RPMI8226 (cell line): ENCODE measurements around the gene SLC5A6.

Experiments used
- DNase-seq: peaks from one replicate; pipeline ENCODE4 v3.0.0-alpha.2; 2015

Gene SLC5A6

DNA sequence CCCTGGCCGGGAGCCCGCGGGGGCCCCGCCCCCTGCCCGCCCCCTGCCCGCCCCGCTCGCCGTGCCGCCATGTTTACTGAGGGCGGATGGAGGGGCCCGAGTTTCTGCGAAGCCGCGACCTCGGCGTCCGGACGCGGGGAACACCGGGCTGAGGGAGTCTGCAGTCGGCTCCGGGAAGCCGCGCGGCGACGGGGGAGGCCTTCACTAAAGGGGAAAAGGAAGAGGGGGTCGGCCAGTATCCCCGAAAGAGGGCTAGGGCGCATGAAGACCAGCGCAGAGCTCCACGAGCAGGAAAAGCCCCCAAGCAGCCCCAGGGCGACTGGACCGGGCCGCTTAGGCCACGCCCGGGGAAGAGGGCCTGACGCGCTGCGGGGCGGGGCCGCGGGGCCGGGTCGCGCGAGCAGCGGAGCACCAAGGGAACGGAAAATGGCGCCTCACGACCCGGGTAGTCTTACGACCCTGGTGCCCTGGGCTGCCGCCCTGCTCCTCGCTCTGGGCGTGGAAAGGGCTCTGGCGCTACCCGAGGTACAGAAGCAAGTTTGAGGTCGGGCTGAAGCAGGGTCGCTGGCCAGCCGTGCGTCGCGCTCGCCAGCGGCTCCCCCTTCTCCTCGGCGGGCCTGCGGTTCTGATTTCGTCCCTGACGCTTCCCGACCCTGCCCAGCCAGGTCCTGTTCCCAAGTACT lies at the start of gene SLC5A6, which contains the start of gene ATRAID:
Gene SLC5A6 (minus strand): TSS at position 326 of the 683 bp plus-strand sequence. CDS start 4,618 bp downstream, outside the sequence.
Gene ATRAID (plus strand): TSS at position 99 of the 683 bp plus-strand sequence. CDS start 328 bp downstream, at position 427.
- peak; percentile 93 for DNase-seq

DNA sequence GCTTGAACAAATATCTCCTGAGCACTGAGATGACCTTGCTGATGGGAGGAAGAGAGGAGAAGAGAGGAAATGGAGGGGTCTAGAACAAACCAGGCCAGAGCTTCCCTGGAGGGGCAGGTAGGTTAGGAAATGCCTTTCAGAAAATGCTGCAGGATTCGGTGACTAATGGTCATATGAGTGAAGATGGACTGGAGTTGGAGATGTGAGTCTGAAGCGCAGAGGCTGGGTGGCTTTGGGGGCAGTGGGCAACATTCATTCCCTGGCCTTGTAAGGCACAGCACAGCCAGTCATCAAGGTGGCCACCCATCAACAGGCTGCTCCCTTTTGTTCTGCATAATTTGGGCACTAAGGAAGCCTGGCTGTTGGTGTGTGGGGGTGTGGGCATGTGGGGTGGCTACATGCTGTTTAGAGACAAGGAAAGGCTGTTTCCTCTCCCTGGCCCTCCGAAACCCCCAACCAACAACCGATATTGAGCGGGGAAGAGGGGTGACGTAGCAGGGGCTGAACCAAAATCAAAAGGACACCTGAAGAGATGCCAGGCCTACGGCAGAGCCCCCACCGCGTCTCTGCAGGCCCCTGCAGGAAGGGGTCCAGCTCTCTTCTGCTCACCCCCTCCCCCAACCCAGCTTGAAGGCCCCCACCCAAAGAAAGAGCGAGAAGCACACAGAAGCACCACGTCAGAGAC lies 49.3 kb upstream of the SLC5A6 start:
- DNase-seq, result no peak

DNA sequence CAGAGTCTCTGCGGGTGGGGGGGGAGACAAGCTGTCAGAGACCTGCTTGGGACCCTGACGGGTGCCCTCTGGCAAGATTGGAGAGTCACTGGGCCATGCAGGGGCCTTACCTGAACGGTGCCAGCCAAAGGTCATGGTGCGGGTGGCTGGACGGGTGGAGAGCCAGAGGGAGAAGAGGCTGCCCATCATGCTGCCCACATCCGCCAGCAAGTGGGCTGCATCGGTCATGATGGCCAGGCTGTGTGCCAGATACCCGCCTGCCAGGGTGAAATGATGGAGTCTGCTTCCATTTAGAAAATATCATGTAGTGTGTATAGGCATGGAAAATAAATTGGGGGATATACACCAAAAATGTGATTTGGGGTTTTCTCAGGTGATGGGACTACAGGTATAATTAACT lies 46.0 kb upstream of the SLC5A6 start:
- DNase-seq, result no peak

DNA sequence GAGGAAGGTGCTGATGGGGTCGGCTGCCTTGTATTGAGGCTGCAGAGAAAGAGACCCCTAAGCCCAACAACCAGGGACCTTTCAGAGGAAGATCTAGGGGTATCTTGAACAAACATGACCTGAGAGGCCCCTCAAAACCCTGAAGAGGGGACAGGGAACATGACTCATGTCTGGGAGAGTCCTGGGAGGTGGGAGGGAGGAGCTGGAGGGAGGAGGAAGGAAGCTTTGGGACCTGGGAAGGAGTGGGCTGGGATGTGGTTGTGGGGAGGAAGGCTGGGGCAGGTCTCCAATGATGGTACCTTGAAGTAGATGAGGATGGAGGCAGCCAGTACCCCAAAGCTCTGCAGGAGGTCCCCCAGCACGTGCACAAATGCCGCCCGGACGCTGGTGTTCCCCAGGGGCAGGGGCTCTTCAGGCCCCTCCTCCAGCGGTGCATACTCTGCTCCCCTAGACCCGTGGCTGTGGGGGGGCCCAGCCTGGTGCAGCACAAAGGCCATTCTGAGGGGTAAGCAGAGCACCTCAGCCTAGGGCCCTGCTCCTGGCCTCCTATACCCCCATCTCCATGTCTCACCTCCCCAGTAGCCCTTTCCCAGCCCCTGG lies 44.9 kb upstream of the SLC5A6 start:
- no peak for DNase-seq

DNA sequence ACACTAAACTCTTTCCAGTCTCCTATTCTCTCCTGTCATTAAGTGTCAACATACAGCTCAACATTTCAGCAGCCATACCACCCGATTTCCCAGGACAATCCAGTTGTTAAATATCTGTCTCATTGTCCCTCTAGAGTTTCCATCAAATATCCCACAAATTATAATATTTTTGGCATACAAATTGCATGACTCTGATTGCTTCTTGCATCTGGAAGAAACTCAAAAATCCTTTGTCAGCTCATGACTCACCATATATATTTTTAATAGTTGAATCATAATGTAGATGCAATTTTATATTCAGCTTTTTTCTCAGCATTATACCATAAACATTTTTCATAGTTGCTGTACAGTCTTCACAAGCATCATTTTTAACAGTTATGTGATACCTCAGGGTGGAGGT lies 43.6 kb upstream of the SLC5A6 start:
- DNase-seq, result no peak

DNA sequence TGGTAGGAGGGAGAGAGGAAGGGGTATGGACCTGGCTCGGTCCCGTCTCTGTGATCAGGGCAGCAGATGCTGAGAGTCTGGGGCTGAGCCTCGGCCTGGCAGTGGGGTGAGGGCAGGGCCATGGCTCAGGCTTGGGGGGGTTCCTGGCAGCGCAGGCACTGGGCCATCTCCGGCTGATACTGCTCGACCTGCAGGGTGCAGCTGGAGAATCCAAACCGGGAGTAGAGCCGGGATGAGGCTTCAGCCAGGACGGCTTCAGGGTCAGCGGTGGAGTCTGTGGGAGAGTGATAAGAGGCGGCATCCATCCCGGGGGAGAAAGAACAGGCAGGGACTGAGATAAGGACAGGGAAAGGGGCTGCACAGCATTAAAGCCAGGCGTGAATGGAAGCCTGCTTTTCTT lies 43.1 kb upstream of the SLC5A6 start:
- no peak for DNase-seq

DNA sequence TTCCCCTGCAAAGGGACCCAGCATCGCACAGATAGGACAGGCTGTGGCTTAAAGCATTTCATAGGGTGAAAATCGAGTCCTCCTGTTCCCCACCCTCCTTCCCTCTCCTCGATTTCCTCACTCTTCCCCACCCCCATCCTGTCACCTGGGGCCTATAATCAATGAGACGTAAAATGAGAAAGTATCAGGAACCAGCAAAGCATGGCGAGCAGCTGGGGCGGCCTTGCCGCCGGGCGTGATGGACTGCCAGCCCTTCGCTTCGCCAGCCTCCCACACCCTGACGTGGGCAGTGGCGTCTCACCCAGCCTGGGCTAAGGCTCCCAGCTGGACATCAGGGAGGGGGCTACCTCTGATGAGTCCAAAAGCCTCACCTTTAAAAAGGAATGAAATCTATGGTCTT lies 39.7 kb upstream of the SLC5A6 start:
- DNase-seq, result no peak

DNA sequence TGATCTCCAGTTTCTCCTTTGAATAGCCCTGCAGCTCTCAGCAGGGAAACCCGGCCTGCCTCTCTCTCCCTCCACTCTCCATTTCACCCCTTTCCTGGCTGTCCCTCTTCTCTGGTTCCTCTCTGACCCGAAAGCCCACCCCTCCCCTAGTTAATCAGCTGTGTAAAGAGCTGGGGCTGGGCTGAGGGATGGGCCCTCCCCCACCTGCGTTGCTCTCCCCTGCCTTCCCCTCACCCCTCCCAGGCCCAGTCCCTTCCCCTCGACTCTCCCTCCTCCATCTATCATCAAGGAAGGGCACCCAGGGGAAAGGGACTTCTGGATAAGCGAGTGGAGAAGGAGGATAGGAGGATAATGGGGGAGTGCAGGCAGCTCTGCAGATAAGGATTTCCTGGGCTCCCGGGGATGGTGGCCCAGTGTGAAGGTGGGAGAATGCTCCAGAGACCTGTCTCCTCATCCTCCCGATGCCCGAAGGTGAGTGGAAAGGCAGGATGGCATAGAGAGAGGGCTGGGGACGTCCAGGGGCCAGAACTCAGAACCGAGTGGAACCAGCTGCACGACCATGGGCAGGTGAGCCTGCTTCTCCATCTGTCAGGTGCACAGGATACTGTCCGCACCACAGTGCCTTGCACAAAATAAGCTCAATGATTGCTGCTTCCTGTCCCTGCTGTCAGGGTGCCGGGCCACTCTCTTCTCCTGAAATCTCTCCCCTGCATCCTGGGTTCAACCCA lies 38.7 kb upstream of the SLC5A6 start:
- no peak for DNase-seq

DNA sequence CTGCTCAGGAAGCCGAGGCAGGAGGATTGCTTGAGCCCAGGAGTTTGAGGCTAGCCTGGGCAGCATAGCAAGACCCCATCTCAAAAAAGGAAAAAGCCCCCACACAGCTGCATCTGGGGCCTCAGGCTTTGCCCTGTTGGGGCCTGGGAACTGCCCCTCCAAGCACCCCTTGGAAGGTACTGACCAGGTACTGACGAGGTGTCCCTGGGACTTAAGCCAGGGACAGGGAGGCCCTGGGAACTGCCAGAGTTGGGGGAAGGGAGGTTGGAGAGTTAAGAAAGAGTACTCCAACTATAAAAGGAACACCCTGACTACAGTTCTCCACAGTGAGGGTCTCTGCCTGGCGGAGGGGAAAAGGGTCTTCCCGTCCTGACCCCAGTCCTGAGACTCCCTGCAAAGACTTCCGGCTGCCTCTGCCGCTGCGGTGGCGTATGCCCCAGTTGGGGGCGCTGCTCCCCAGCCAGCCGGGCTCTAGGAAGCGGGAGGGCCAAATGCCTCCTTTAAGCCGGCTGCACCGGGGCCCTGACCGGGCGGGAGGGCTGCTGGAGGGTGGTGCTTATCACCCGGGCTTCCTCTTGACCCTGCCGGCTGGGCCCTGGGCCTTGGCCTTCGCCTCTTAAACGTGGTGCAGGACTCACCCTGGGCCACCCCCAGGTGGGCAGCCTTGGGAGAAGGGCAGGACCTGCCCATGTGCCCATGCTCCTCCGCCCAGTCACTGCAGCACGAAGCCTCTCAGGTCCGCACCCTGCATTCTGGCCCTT lies 38.0 kb upstream of the SLC5A6 start:
- DNase-seq, result peak; percentile 67

DNA sequence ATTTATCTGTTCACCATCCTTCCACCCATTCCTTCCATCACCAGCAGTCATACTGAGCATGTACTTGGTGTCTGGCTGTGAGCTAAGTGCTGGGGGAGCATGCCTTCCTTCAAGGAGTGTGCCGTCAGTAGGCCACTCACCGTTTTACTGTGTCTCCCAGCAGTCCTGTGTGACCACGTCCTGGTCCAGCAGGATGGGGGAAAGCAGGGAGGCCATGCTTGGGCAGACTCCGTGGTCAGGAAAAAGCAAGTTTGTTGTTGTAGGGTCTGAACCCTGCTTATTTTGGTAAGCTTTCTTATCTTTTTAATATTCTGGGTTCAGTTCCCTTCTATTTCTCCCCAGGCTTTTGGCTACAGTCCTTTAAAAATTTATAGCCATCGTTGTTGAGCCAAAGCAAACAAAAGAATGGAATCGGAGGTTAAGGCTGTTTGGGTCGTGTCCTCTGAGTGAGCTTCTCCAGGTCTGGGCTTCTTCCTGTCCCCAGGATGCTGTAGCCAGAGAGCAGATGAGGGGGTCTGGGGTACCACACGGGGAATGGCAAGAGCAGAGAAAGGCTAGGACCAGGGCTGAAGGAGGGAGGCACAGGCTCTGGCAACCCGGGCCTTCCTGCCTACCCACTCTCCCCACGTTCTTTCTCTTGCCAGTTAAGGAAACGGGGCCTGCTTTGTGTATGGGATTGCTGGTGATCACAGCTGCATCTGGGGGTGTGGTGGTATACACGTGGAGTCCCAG lies 37.3 kb upstream of the SLC5A6 start:
- DNase-seq, result no peak

DNA sequence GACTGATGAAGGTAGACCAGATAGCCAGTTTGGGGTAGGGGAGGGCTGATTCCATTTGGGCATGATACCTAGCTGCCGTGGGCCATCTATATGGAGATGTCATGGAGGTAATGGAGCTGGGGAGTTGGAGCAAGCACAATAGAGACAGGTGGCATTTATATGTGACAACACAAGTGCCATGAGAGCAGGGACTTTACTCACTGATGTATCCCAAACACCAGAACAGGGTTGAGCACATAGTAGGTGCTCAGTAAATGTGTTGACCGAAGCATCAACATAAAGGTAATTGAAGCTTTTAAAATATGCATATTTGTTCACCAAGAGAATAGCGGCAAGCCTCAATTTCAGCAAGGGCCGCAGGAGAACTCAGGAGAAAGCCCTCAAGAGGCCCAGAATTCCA lies 35.8 kb upstream of the SLC5A6 start:
- DNase-seq, result no peak

DNA sequence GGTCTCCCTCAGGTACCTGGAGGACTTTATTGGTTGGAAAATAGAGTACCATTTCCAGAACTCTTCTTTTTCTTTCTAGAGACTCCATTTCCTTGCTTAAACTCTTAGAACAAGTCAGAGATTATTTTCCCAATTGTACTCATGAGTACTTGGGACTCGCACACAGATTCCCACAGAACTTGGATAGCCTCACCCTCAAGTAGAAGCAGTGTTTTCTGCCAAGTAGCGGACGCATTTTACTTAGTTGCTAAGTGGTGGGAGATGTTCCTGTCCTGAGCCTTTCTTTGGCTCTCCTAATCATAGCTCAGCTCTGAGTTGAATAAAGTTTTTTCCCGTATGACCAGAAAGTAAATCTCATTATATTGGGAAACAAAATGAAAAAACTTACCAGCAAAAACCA lies 33.6 kb upstream of the SLC5A6 start:
- no peak for DNase-seq

DNA sequence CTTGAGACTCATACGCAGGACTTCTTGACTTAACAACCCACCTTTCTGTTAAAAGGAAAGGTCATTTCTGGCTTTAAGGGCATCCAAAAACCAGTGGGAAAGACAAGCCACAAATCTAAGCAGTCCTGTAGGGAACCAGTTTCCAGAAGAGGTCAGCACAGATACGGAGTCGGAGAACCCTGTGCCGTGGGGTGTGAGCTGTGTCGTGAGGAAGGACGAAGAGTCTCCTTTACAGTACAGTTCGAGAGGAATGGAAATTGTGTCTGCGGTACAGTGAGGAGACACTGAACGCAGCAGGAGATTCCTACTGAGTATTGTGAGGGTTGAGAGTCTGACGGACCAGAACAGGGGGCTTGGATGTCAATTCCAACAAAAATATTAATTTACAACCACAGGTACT lies 33.0 kb upstream of the SLC5A6 start:
- no peak for DNase-seq

DNA sequence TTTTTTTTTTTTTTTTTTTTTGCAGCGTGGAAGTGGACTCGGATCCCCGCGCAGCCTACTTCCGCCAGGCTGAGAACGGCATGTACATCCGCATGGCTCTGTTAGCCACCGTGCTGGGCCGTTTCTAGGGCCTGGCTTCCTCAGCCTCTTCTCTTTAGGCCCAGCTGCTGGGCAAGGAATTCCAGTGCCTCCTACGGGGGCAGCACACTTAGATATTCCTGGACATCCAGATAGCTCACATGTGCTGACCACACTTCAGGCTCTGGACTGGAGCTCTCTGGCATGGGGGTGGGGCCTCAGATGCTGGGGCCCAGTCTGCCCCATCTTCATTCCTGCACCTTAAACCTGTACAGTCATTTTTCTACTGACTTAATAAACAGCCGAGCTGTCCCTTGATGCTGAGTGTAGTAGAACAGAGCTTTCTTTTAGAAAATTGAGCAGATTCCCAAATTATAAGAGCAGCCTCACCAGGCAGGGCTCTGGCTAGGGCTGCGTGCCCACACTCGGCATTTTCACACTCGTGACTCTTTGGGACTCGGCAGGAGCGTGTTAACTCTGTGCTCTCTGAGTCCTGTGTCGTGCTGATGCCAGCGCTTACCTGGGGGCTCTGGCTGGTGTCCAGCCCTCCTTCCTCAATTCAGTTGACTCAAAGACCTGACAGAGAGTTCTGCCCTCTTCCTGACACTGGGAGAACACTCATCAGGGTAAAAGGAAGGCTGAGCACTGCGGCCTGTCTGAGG lies 31.5 kb upstream of the SLC5A6 start:
- DNase-seq, result no peak

DNA sequence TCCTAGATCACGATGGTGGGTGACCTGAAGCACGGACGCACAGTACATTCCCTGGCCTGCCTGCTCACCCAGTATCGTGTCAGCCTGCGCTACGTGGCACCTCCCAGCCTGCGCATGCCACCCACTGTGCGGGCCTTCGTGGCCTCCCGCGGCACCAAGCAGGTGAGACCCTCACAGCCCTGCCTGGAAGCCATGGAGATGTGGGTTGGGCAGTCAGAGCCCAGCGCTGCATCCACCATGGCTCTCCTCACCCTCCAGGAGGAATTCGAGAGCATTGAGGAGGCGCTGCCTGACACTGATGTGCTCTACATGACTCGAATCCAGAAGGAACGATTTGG lies 30.5 kb upstream of the SLC5A6 start:
- no peak for DNase-seq

DNA sequence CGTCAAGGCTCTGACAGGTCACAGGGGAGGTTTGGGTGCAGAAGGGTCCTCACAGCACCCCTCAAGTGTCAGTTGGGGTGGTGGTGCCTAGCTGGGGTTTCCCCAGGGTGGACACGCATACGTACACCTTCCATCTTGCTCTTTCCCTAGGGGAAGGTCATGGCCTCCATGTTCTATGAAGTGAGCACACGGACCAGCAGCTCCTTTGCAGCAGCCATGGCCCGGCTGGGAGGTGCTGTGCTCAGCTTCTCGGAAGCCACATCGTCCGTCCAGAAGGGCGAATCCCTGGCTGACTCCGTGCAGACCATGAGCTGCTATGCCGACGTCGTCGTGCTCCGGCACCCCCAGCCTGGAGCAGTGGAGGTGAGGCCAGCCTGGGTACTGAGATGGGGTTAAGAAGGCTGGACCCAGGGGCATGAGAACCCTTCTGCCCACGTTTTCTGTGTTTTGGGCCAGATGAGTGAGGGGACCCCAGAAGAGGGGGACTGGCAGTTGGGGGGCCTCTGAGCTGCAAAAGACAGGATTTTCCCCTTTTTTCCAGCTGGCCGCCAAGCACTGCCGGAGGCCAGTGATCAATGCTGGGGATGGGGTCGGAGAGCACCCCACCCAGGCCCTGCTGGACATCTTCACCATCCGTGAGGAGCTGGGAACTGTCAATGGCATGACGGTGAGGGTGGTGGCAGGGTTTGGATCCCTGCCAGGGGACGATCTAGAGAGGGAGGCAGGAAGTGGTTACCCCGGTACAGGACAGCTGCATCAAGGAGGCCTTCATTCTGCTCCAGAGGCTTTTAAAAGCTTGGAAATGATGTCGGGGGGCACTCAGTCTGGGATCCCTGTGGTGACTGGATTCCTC lies 29.9 kb upstream of the SLC5A6 start:
- no peak for DNase-seq

DNA sequence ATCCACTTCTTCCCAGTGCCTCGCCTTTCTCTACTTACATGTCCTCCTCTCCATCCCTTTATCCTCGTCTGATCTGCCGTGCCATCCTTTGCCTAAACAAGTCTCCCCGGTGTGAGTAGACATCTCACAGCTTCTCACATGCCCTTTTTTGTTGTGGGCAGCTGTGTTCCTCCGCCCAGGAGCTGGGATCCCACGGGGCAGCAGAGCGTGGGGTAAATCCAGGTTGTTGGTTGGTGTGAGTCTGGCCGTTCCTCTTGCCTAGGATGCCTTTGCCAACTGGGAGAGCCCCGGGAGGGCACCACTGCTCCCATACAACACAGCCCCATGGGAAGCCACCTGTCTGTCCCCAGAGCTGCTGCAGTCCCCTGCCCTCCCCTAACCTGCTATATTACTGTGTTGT lies 28.3 kb upstream of the SLC5A6 start:
- no peak for DNase-seq

DNA sequence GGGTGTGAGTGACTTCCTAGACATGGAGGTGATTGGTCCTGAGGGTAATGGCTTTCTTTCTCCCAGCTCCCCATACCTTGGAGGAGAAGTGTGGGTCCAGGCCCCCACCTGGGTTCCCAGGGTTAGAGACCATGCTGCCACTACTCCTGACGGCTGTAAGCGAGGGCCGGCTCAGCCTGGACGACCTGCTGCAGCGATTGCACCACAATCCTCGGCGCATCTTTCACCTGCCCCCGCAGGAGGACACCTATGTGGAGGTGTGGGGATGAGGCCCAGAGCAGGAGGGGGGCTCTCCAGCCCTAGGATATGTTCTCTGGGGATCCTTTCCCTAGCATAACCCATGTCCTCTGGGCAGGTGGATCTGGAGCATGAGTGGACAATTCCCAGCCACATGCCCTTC lies 26.9 kb upstream of the SLC5A6 start:
- no peak for DNase-seq

DNA sequence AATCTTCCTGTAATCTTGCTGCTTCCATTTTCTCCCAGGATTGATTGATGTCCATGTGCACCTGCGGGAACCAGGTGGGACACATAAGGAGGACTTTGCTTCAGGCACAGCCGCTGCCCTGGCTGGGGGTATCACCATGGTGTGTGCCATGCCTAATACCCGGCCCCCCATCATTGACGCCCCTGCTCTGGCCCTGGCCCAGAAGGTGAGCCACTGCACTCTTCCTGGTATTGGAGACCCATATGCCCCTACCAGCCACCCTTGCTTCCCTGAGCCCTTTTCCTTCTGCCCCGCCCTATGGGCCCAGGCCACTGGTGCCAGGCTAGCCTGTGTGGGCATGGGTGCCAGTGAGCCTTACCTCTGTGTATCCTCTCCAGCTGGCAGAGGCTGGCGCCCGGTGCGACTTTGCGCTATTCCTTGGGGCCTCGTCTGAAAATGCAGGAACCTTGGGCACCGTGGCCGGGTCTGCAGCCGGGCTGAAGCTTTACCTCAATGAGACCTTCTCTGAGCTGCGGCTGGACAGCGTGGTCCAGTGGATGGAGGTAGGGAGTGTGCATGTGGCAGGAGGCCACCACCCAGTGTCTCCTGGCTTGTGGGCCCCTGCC lies 25.4 kb upstream of the SLC5A6 start:
- no peak for DNase-seq

DNA sequence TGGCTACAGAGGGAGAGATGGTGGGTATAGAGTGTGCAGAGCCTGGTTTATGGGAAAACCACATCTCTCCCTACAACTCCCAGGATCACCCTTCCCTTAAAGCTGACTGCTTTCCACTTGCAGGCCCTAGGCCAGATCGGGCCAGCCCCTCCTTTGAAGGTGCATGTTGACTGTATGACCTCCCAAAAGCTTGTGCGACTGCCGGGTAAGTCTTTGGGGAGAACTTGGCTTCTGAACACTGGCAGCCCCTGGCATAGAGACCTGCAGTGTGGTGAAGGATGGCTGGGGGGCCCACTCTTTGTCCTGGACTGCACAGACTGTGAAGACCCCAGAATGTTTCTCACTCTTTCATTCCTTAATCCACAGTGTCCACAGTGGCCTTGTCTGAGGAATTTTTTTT lies 24.6 kb upstream of the SLC5A6 start:
- no peak for DNase-seq
